ENCODE data around the gene KIFC3. TPM values are rescaled to one million over a fixed set of nuclear protein-coding genes. Genes with fewer than 3 reads are reported as not detected.

Gene KIFC3
- total and polyA plus RNA-seq, 2 of the 8 experiments (the other 6 are each of a cell fraction or from before 2014, with no cell fraction given) = 2.1 to 7.1 TPM

DNA sequence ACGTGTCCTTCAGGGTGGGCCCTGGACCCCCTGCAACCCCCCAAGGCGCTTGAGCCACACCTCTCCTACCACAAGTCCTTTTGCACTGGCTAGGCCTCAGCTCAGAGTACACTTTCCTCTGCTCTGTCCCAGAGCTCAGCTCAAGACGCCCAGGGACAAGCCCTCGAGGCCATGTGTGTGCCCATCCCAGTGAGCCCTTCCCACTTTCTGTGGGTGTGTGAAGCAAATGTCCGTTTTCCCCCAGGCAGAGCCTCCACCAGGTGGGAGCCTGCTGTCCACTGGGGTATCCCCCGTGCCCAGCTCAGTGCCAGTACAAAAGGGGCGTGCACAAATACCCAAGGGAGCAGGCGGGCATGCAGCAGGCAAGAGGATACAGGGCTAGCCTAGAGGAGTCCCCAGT, 18.4 kb downstream of the KIFC3 start (continued):
- TF ChIP-seq CTCF (IDR thresholded peaks at IDR 0.05; ENCODE audit: control extremely low read depth in 1 of 3, insufficient read depth in 1 of 3, low read depth in 1 of 3, low read length in 3 of 3) (no peak), CHD7 (IDR thresholded peaks at IDR 0.05; ENCODE audit: insufficient replicate concordance, low read length) (no peak), HDAC6 (IDR thresholded peaks at IDR 0.05; ENCODE audit: low read depth, low read length) (no peak), TEAD4 (IDR thresholded peaks at IDR 0.05; ENCODE audit: low read depth, low read length) (no peak)
